ENCODE measurements around the gene LYPLA2. TPM values are rescaled to one million over a fixed set of nuclear protein-coding genes. Genes with fewer than 3 reads are reported as not detected.

Gene LYPLA2
- total RNA-seq, 1 donor from 2014 or later: 88.9 TPM

GRCh38 chr1:23757812-23758211, 33.1 kb upstream of the LYPLA2 start:
- peaks cover 17% of the 10 kb centered on the region for H3K36me3 Mint-ChIP-seq (ENCODE audit: low read depth)
- no peaks in the 10 kb centered on the region for H3K27me3 Mint-ChIP-seq (ENCODE audit: low read depth)
- no peak overlapping the region for H3K4me3 Mint-ChIP-seq
- no peaks in the 10 kb centered on the region for H3K4me1 Mint-ChIP-seq
- TF ChIP-seq CTCF (conservative IDR thresholded peaks at IDR 0.05): no peak
- H3K9me3 Mint-ChIP-seq: no peaks in the 10 kb centered on the region
- no peak for DNase-seq (ENCODE audit: low read depth, low spot score)
- no peak overlapping the region for H3K27ac Mint-ChIP-seq (ENCODE audit: unreplicated experiment)

- Mint-ChIP-seq H3K27ac (ENCODE audit: unreplicated experiment) (no peak overlapping the region), H3K36me3 (ENCODE audit: low read depth) (peaks cover 15% of the 10 kb centered on the region), H3K27me3 (ENCODE audit: low read depth) (no peaks in the 10 kb centered on the region), H3K4me3 (no peak overlapping the region), H3K4me1 (no peaks in the 10 kb centered on the region), H3K9me3 (no peaks in the 10 kb centered on the region)
- no peak for DNase-seq (ENCODE audit: low read depth, low spot score)
- no peak for TF ChIP-seq CTCF (conservative IDR thresholded peaks at IDR 0.05)
Measured at GRCh38 chr1:23759277-23759676, 31.7 kb upstream of the LYPLA2 start.

GRCh38 chr1:23763041-23763577, 27.8 kb upstream of the LYPLA2 start:
- no peak for DNase-seq (ENCODE audit: low read depth, low spot score)
- Mint-ChIP-seq H3K36me3 (ENCODE audit: low read depth) (peaks cover 13% of the 10 kb centered on the region), H3K27me3 (ENCODE audit: low read depth) (no peaks in the 10 kb centered on the region), H3K4me1 (no peaks in the 10 kb centered on the region), H3K9me3 (no peaks in the 10 kb centered on the region), H3K27ac (ENCODE audit: unreplicated experiment) (no peak overlapping the region), H3K4me3 (no peak overlapping the region)
- TF ChIP-seq CTCF (conservative IDR thresholded peaks at IDR 0.05): no peak

- no peak for TF ChIP-seq CTCF (conservative IDR thresholded peaks at IDR 0.05)
- H3K27ac Mint-ChIP-seq (ENCODE audit: unreplicated experiment): no peak overlapping the region
- DNase-seq (ENCODE audit: low read depth, low spot score): no peak
- H3K27me3 Mint-ChIP-seq (ENCODE audit: low read depth): no peaks in the 10 kb centered on the region
- no peaks in the 10 kb centered on the region for H3K4me1 Mint-ChIP-seq
- peaks cover 5% of the 10 kb centered on the region for H3K36me3 Mint-ChIP-seq (ENCODE audit: low read depth)
- no peaks in the 10 kb centered on the region for H3K9me3 Mint-ChIP-seq
- H3K4me3 Mint-ChIP-seq: no peak overlapping the region
Measured at GRCh38 chr1:23768733-23769132, 22.2 kb upstream of the LYPLA2 start.

GRCh38 chr1:23772049-23772853, 18.7 kb upstream of the LYPLA2 start:
- DNase-seq (ENCODE audit: low read depth, low spot score): peak; percentile 97
- peaks cover 5% of the 10 kb centered on the region for H3K4me1 Mint-ChIP-seq
- H3K36me3 Mint-ChIP-seq (ENCODE audit: low read depth): no peaks in the 10 kb centered on the region
- H3K4me3 Mint-ChIP-seq: peak overlapping the region; percentile 52
- TF ChIP-seq CTCF (conservative IDR thresholded peaks at IDR 0.05): peak; percentile 89
- no peaks in the 10 kb centered on the region for H3K27me3 Mint-ChIP-seq (ENCODE audit: low read depth)
- peak overlapping the region; percentile 31 for H3K27ac Mint-ChIP-seq (ENCODE audit: unreplicated experiment)
- no peaks in the 10 kb centered on the region for H3K9me3 Mint-ChIP-seq

Data from neural crest cell (in vitro differentiated cells).